ENCODE data around the gene EPM2A.

- TF ChIP-seq POLR2A (IDR thresholded peaks at IDR 0.05; ENCODE audit: low read depth, low read length) (no peak), TAF1 (IDR thresholded peaks at IDR 0.05; ENCODE audit: low read depth, low read length) (no peak)
These were observed 66.5 kb downstream of the EPM2A start for GRCh38 chr6:145668844-145669243.

All from GM12891 (cell line).